K562 (cell line): ENCODE results near the gene TMCC1. TPM values are rescaled to one million over a fixed set of nuclear protein-coding genes. Genes with fewer than 3 reads are reported as not detected.

ENCODE experiments used
- ATAC-seq: fragments of 200-7000 bp; cut with Tn5 transposase; 3 replicates; pipeline ENCODE4 v1.9.1; 2020; ENCODE audit warnings: moderate library complexity
- BruUV-seq: library from RNA; stranded (reverse); fragments of 400-500 nt; replicated peaks from 2 replicates; lab custom pipeline; 2021; lab: Mats Ljungman, UMichigan
- CTCF ChIA-PET: fragments of 300-600 bp; formaldehyde crosslinking; extraction: SDS; loops from one replicate; lab custom pipeline; 2021; ENCODE audit warnings: low intra/inter-chr PET ratio; lab: Yijun Ruan, JAX
- POLR2A ChIA-PET: fragments of 300-600, 350-650 bp; sonication (Branson Sonifier 250); formaldehyde crosslinking; extraction: SDS; loops from one replicate; lab custom pipeline; 2021; ENCODE audit warnings: antibody characterized with exemption, inconsistent platforms; lab: Yijun Ruan, JAX
- DNase-seq, 4 experiments: peaks; one replicate each; pipeline versions ENCODE4 v3.0.0 to v3.0.0-alpha.2; 2011 to 2018; ENCODE audit warnings: low spot score in 3 of 4, mixed read lengths in 3 of 4; ENCODE audit errors: extremely low read depth in 1 of 4
- FAIRE-seq: peaks from 2 replicates; lab custom pipeline; 2011; peaks lifted over from hg19 to GRCh38; lab: Jason Lieb, UNC
- H2AFZ ChIP-seq: 2 replicates; pipeline ENCODE4 v1.6.0; 2011; ENCODE audit warnings: low read depth, low read length, control low read depth, inconsistent platforms
- H3K27ac ChIP-seq: fragments of 200-600 bp; 3 replicates; pipeline ENCODE4 v1.8.0; 2011; ENCODE audit warnings: low read depth, mild to moderate bottlenecking, control low read depth, inconsistent platforms, low read length, moderate library complexity, mixed read lengths; ENCODE audit errors: extremely low read depth
- H3K27me3 ChIP-seq, 2 experiments: fragments of 300-600 bp in 1 of 2; 2 replicates in 1 of 2; 3 replicates in 1 of 2; pipeline versions ENCODE4 v1.6.0 to v1.8.0; 2011; ENCODE audit warnings: inconsistent platforms in 2 of 2, low read length in 2 of 2, mild to moderate bottlenecking in 1 of 2, mixed read lengths in 1 of 2, moderate library complexity in 1 of 2; ENCODE audit not compliant: control insufficient read depth in 2 of 2, insufficient read depth in 2 of 2
- H3K36me3 ChIP-seq: fragments of 300-600 bp; 3 replicates; pipeline ENCODE4 v1.8.0; 2011; ENCODE audit warnings: mild to moderate bottlenecking, low read length, inconsistent platforms; ENCODE audit not compliant: control insufficient read depth, insufficient read depth
- H3K4me1 ChIP-seq, 2 experiments: fragments of 200-600 bp in 1 of 2; replicated peaks in 1 of 2; 2 replicates in 1 of 2; 3 replicates in 1 of 2; pipeline versions ENCODE4 v1.5.1 to v1.8.0; 2011; ENCODE audit warnings: inconsistent platforms in 2 of 2, low read length in 2 of 2, mild to moderate bottlenecking in 1 of 2, mixed read lengths in 1 of 2, moderate library complexity in 1 of 2; ENCODE audit not compliant: control insufficient read depth in 2 of 2, insufficient read depth in 2 of 2
- H3K4me2 ChIP-seq: 2 replicates; pipeline ENCODE4 v1.6.1; 2011; ENCODE audit warnings: low read length, control low read depth, inconsistent platforms, mixed read lengths; ENCODE audit not compliant: insufficient read depth
- H3K4me3 ChIP-seq: fragments of 200-600 bp; sonication (generic), shearing (Covaris generic); 2 replicates; pipeline ENCODE4 v1.5.1; 2016; ENCODE audit warnings: control low read depth, inconsistent platforms
- H3K79me2 ChIP-seq: fragments of 200-600 bp; 3 replicates; pipeline ENCODE4 v1.8.0; 2011; ENCODE audit warnings: low read length, inconsistent platforms; ENCODE audit not compliant: control insufficient read depth, insufficient read depth
- H3K9ac ChIP-seq, 2 experiments: 2 replicates each; pipeline versions ENCODE4 v1.6.0 to v1.6.1; 2011; ENCODE audit warnings: low read depth in 2 of 2, low read length in 2 of 2, control low read depth in 1 of 2, inconsistent platforms in 1 of 2, mild to moderate bottlenecking in 1 of 2, mixed read lengths in 1 of 2; ENCODE audit not compliant: insufficient read depth in 1 of 2
- H3K9me1 ChIP-seq: one replicate; pipeline ENCODE4 v1.6.0; 2011; ENCODE audit warnings: inconsistent platforms, mild to moderate bottlenecking, low read length, moderate library complexity; ENCODE audit not compliant: control insufficient read depth, insufficient read depth
- H3K9me3 ChIP-seq: replicated peaks from 2 replicates; pipeline ENCODE4 v1.5.1; 2011; ENCODE audit warnings: low read depth, low read length, inconsistent platforms; ENCODE audit not compliant: control insufficient read depth, insufficient read depth
- H4K20me1 ChIP-seq: replicated peaks from 2 replicates; pipeline ENCODE4 v1.6.1; 2011; ENCODE audit warnings: low read length, inconsistent platforms, mixed read lengths; ENCODE audit not compliant: control insufficient read depth, insufficient read depth
- ARNT ChIP-seq, 2 experiments: fragments of 450-650 bp; IDR thresholded peaks; 2 replicates each; pipeline ENCODE4 v1.6.1; 2016; ENCODE audit warnings: mild to moderate bottlenecking in 1 of 2
- CC2D1A ChIP-seq: fragments of 450-650 bp; IDR thresholded peaks from 2 replicates; pipeline ENCODE4 v1.6.1; 2017; ENCODE audit warnings: mild to moderate bottlenecking
- KAT7 ChIP-seq: sonication (generic); formaldehyde crosslinking; IDR thresholded peaks from 2 replicates; pipeline ENCODE4 v1.8.0; 2022; ENCODE audit warnings: missing genetic modification reagents, mild to moderate bottlenecking, borderline replicate concordance
- MYBL2 ChIP-seq, 2 experiments: fragments of 450-650 bp in 1 of 2; sonication (generic) in 1 of 2; formaldehyde crosslinking in 1 of 2; IDR thresholded peaks; 2 replicates each; pipeline versions ENCODE4 v1.6.1 to v1.8.1; 2017 to 2022; ENCODE audit warnings: borderline replicate concordance in 1 of 2, inconsistent platforms in 1 of 2, low read depth in 1 of 2, mild to moderate bottlenecking in 1 of 2, missing genetic modification reagents in 1 of 2, moderate library complexity in 1 of 2
- NCOA1 ChIP-seq: fragments of 450-650 bp; IDR thresholded peaks from 2 replicates; pipeline ENCODE4 v1.6.1; 2016; ENCODE audit warnings: low read depth
- NR3C1 ChIP-seq: sonication (generic); formaldehyde crosslinking; IDR thresholded peaks from 2 replicates; pipeline ENCODE4 v1.8.1; 2022; ENCODE audit warnings: missing genetic modification reagents
- PHF8 ChIP-seq: fragments of 200-600 bp; sonication (generic); IDR thresholded peaks from 2 replicates; pipeline ENCODE4 v1.6.1; 2012; ENCODE audit warnings: mixed run types, mild to moderate bottlenecking, inconsistent platforms, low read length, moderate library complexity, borderline replicate concordance
- PRPF4 ChIP-seq: fragments of 200-400 bp; formaldehyde crosslinking; IDR thresholded peaks from one replicate; pipeline ENCODE4 v1.6.1; 2017; ENCODE audit warnings: low read length, low read depth, mild to moderate bottlenecking; ENCODE audit not compliant: insufficient read depth, poor library complexity, severe bottlenecking
- RBM22 ChIP-seq: fragments of 200-400 bp; formaldehyde crosslinking; IDR thresholded peaks from 2 replicates; pipeline ENCODE4 v1.6.1; 2018; ENCODE audit warnings: low read length, low read depth; ENCODE audit not compliant: poor library complexity, severe bottlenecking
- RFX5 ChIP-seq: IDR thresholded peaks from 2 replicates; pipeline ENCODE4 v1.6.1; 2011; ENCODE audit warnings: low read depth, mild to moderate bottlenecking, improper control_type of control experiment, low read length
- SRSF1 ChIP-seq: fragments of 200-400 bp; formaldehyde crosslinking; IDR thresholded peaks from 2 replicates; pipeline ENCODE4 v1.6.1; 2017; ENCODE audit warnings: mild to moderate bottlenecking, low read depth, low read length, moderate library complexity
- STAT5A ChIP-seq: IDR thresholded peaks from 2 replicates; pipeline ENCODE4 v1.6.1; 2012; ENCODE audit warnings: low read length, inconsistent platforms, borderline replicate concordance
- TBL1XR1 ChIP-seq, 2 experiments: IDR thresholded peaks; 2 replicates each; pipeline ENCODE4 v1.6.1; 2012; ENCODE audit warnings: improper control_type of control experiment in 2 of 2, low read length in 2 of 2, mild to moderate bottlenecking in 1 of 2
- TGIF2 ChIP-seq: sonication (generic); formaldehyde crosslinking; IDR thresholded peaks from 2 replicates; pipeline ENCODE4 v1.8.1; 2022; ENCODE audit warnings: mild to moderate bottlenecking, missing genetic modification reagents, moderate library complexity
- ZBTB7A ChIP-seq: IDR thresholded peaks from 2 replicates; pipeline ENCODE4 v1.6.1; 2011; ENCODE audit warnings: low read depth, mild to moderate bottlenecking, low read length, moderate library complexity, borderline replicate concordance; ENCODE audit not compliant: control insufficient read depth
- ZNF354B ChIP-seq: fragments of 250-450 bp; sonication (Bioruptor Pico); IDR thresholded peaks from 2 replicates; pipeline ENCODE4 v1.4.0; 2020
- ZNF699 ChIP-seq: fragments of 250-450 bp; sonication (Bioruptor Pico); IDR thresholded peaks from 2 replicates; pipeline ENCODE4 v1.8.0; 2021; ENCODE audit warnings: mild to moderate bottlenecking, moderate library complexity; ENCODE audit not compliant: insufficient replicate concordance
- WGBS: fragments of 100-300 bp; shearing (Covaris generic); methylation state at CpG from one replicate; pipeline ENCODE4 v1.1.6; 2016; ENCODE audit warnings: low coverage, mixed read lengths; ENCODE audit not compliant: insufficient coverage; ENCODE audit errors: missing lambda C conversion rate; 5-methylcytosine and 5-hydroxymethylcytosine counted together
- in situ Hi-C: fragments of 300-500 bp; cut with MboI; formaldehyde crosslinking; loops from 4 replicates; pipeline ENCODE4 v1.15.0; 2018; ENCODE audit warnings: inconsistent platforms, mixed read lengths
- intact Hi-C: fragments of 100-400 bp; cut with micrococcal nuclease; formaldehyde crosslinking; loops from 2 replicates; pipeline ENCODE4 v1.14.2; 2022
- polyA plus RNA-seq, 8 experiments: library from polyadenylated mRNA; depleted of rRNA in 4 of 8; stranded (reverse) in 5 of 8; unstranded in 3 of 8; fragments of >200 nt; fragmentation: Nextera tagmentation in 2 of 8; fragmentation: Illumina TruSeq in 1 of 8; extraction: Ambion mirVana in 2 of 8; extraction: Trizol in 1 of 8; gene quantifications; 2 replicates each; pipeline versions ENCODE4 v1.2.1 to v1.2.3, GENCODE V29; 2011 to 2014; ENCODE audit warnings: inconsistent platforms in 1 of 8, missing spikeins in 1 of 8
- total RNA-seq, 7 experiments: library from RNA; depleted of rRNA in 6 of 7; stranded (reverse); fragments of >200 nt in 6 of 7; fragmentation: Illumina TruSeq in 2 of 7; extraction: Trizol in 2 of 7; gene quantifications; 2 replicates each; pipeline versions ENCODE4 v1.2.1 to v1.2.3, GENCODE V29; 2011 to 2021; ENCODE audit warnings: low replicate concordance in 1 of 7
- TF ChIP-seq, protein P1 (sequence below): sonication (generic); formaldehyde crosslinking; IDR thresholded peaks from 2 replicates; pipeline ENCODE4 v1.4.0; 2020; ENCODE audit warnings: mild to moderate bottlenecking, missing genetic modification reagents

Gene TMCC1
- total and polyA plus RNA-seq, 9 of the 15 experiments (the other 6 are each of a cell fraction or from before 2014, with no cell fraction given): 0.89 to 8.7 (median 4.0) TPM

DNA sequence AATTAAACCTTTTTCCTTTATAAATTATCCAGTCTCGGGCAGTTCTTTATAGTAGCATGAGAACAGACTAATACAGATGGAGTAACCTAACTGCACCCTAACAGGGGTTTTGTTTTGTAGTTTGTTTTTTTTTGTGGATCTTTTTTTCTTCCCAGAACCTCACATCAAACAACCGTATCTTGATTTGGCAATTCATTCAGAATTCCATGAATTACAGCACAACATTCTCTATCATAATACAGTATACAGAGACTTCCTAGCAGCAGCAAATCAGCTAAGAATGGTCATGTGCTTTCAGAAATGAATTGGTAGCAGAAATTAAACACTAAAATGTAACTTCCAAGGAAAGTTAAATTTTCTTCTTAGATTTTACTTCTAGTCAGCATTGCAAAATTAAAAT lies 114.6 kb downstream of the TMCC1 start:
- FAIRE-seq (no peak), DNase-seq (no peak), ATAC-seq (no peak)
- 43% methylated on average over 2 of the region's 2 CpGs for WGBS
- Histone ChIP-seq H3K79me2 (no peaks in the 10 kb centered on the region), H3K4me1 (no peaks in the 10 kb centered on the region), H3K27ac (no peak overlapping the region), H3K27me3 (no peaks in the 10 kb centered on the region), H2AFZ (no peak overlapping the region), H3K4me3 (no peak overlapping the region), H3K36me3 (no peaks in the 10 kb centered on the region), H3K9me3 (no peaks in the 10 kb centered on the region), H3K4me2 (no peak overlapping the region), H4K20me1 (no peaks in the 10 kb centered on the region), H3K9ac (no peak overlapping the region), H3K9me1 (no peaks in the 10 kb centered on the region)
- ChIA-PET CTCF (no interaction called here), POLR2A (no interaction called here)
- intact Hi-C loops: no loop called here
- in situ Hi-C loops: no loop called here
- TF ChIP-seq ZNF699 (CRISPR knock-in tag): no peak
- no peak for TF ChIP-seq PHF8
- no peak for TF ChIP-seq TGIF2 (CRISPR knock-in tag)
- no peak for TF ChIP-seq NR3C1 (CRISPR knock-in tag)
- TF ChIP-seq STAT5A: no peak
- TF ChIP-seq PRPF4: no peak
- TF ChIP-seq TBL1XR1 (IDR thresholded peaks at IDR 0.05; ENCODE audit: low read length in 2 of 2): no peak
- no peak for TF ChIP-seq RFX5
- no peak for TF ChIP-seq RBM22
- TF ChIP-seq ZBTB7A: no peak
- no peak for TF ChIP-seq KAT7
- TF ChIP-seq CC2D1A: no peak
- no peak for TF ChIP-seq SRSF1
- TF ChIP-seq, protein P1, sequence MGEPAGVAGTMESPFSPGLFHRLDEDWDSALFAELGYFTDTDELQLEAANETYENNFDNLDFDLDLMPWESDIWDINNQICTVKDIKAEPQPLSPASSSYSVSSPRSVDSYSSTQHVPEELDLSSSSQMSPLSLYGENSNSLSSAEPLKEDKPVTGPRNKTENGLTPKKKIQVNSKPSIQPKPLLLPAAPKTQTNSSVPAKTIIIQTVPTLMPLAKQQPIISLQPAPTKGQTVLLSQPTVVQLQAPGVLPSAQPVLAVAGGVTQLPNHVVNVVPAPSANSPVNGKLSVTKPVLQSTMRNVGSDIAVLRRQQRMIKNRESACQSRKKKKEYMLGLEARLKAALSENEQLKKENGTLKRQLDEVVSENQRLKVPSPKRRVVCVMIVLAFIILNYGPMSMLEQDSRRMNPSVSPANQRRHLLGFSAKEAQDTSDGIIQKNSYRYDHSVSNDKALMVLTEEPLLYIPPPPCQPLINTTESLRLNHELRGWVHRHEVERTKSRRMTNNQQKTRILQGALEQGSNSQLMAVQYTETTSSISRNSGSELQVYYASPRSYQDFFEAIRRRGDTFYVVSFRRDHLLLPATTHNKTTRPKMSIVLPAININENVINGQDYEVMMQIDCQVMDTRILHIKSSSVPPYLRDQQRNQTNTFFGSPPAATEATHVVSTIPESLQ (CRISPR knock-in tag): no peak
- TF ChIP-seq MYBL2 (IDR thresholded peaks at IDR 0.05; ENCODE audit: low read depth): no peak
- no peak for TF ChIP-seq MYBL2 (CRISPR knock-in tag; IDR thresholded peaks at IDR 0.05; ENCODE audit: borderline replicate concordance)
- no peak for TF ChIP-seq ZNF354B
- TF ChIP-seq ARNT (IDR thresholded peaks at IDR 0.05): no peak
- no peak for TF ChIP-seq NCOA1
- no TSS peak for BruUV-seq
